Measurements from ENCODE around the gene SLC15A2. TPM values are rescaled to one million over a fixed set of nuclear protein-coding genes. Genes with fewer than 3 reads are reported as not detected.
"Not testable (repeated sequence)": the region's sequence is repeated elsewhere in the genome, so short reads cannot be mapped to it uniquely, and the experiment has no call there.

SLC15A2 gene
- total RNA-seq, 1 donor from 2014 or later: 10.8 TPM

- intact Hi-C loops (cut with micrococcal nuclease): no loop called here
Observed at GRCh38 chr3:121918779-121919483, 24.7 kb downstream of the SLC15A2 start.

- intact Hi-C loops (cut with micrococcal nuclease): no loop called here
Observed at GRCh38 chr3:121924734-121925133, 30.5 kb downstream of the SLC15A2 start.

GRCh38 chr3:121926380-121926779, 32.2 kb downstream of the SLC15A2 start:
- intact Hi-C loops (cut with micrococcal nuclease): no loop called here

- intact Hi-C loops (cut with micrococcal nuclease): not testable (repeated sequence)
Observed at GRCh38 chr3:121938141-121938855, 44.1 kb downstream of the SLC15A2 start.

GRCh38 chr3:121941592-121941991, 47.4 kb downstream of the SLC15A2 start:
- intact Hi-C loops (cut with micrococcal nuclease): no loop called here

- intact Hi-C loops (cut with micrococcal nuclease): no loop called here
Observed at GRCh38 chr3:121942116-121942786, 48.0 kb downstream of the SLC15A2 start.

GRCh38 chr3:121943431-121943830, 49.2 kb downstream of the SLC15A2 start:
- intact Hi-C loops (cut with micrococcal nuclease): no loop called here

- intact Hi-C loops (cut with micrococcal nuclease): no loop called here
Observed at GRCh38 chr3:121948641-121949040, 54.4 kb downstream of the SLC15A2 start.

- intact Hi-C loops (cut with micrococcal nuclease): no loop called here
Observed at GRCh38 chr3:121951291-121951919, 57.2 kb downstream of the SLC15A2 start.

- intact Hi-C loops (cut with micrococcal nuclease): no loop called here
Observed at GRCh38 chr3:121956363-121956762, 62.2 kb downstream of the SLC15A2 start.

- intact Hi-C loops (cut with micrococcal nuclease): no loop called here
Observed at GRCh38 chr3:121957674-121958415, 63.6 kb downstream of the SLC15A2 start.

GRCh38 chr3:121958801-121959200, 64.6 kb downstream of the SLC15A2 start:
- intact Hi-C loops (cut with micrococcal nuclease): no loop called here

GRCh38 chr3:121961283-121961682, 67.1 kb downstream of the SLC15A2 start:
- intact Hi-C loops (cut with micrococcal nuclease): no loop called here

GRCh38 chr3:121962443-121962842, 68.2 kb downstream of the SLC15A2 start:
- intact Hi-C loops (cut with micrococcal nuclease): no loop called here

- intact Hi-C loops (cut with micrococcal nuclease): no loop called here
Observed at GRCh38 chr3:121963608-121964007, 69.4 kb downstream of the SLC15A2 start.

GRCh38 chr3:121969631-121970030, 75.4 kb downstream of the SLC15A2 start:
- intact Hi-C loops (cut with micrococcal nuclease): no loop called here

GRCh38 chr3:121970047-121970446, 75.8 kb downstream of the SLC15A2 start:
- intact Hi-C loops (cut with micrococcal nuclease): no loop called here

GRCh38 chr3:121974601-121975111, 80.5 kb downstream of the SLC15A2 start:
- intact Hi-C loops (cut with micrococcal nuclease): no loop called here

GRCh38 chr3:121975702-121976302, 81.6 kb downstream of the SLC15A2 start:
- intact Hi-C loops (cut with micrococcal nuclease): no loop called here

GRCh38 chr3:121976727-121977126, 82.5 kb downstream of the SLC15A2 start:
- intact Hi-C loops (cut with micrococcal nuclease): no loop called here
